Measurements from ENCODE around the gene EPHX1. TPM values are rescaled to one million over a fixed set of nuclear protein-coding genes. Genes with fewer than 3 reads are reported as not detected.

The EPHX1 gene
- total RNA-seq, 2 experiments from 2014 or later, result 1.5 to 2.0 TPM

- ChIA-PET CTCF (interaction anchor here (0.7 to 2.3 kb wide), 4 partner anchors 9 to 132 kb away, joined by 3 to 9 read pairs (median 3); partner anchors contain the start of gene TMEM63A), POLR2A (no interaction called here)
- H3K27me3 Mint-ChIP-seq (ENCODE audit: low read depth), result no peaks in the 10 kb centered on the region
- H3K4me3 Mint-ChIP-seq, result no peak overlapping the region
- DNase-seq (no peak), ATAC-seq (no peak)
- H3K4me1 Mint-ChIP-seq (ENCODE audit: low read depth), result peaks cover 33% of the 10 kb centered on the region
- H3K36me3 Mint-ChIP-seq (ENCODE audit: low read depth), result peaks cover 80% of the 10 kb centered on the region
- no peak overlapping the region for H3K27ac Mint-ChIP-seq
- H3K9me3 Mint-ChIP-seq (ENCODE audit: insufficient read depth), result no peaks in the 10 kb centered on the region
Observed at GRCh38 chr1:225855503-225856300, 45.8 kb downstream of the EPHX1 start.

DNA sequence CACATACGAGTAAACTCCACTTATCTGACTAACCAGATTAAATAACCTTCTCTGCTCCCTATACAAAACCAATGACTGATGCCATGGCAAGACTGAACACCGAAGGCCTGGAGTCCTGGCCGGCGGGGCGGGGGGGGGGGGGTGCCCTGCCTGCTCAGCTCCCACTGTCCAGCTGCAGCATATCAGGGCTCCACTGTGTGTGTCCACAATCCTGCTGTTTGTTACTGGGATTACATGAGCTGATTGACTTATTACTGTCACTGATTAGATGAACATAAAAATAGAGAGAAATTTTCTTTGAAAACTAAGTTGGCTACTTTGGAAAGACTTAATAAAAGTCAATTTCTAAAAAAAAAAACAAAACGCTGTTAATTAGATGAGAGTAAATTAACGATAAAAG, 47.3 kb downstream of the EPHX1 start:
- ChIA-PET CTCF (interaction anchor here (0.9 to 1.7 kb wide), 5 partner anchors 11 to 106 kb away, joined by 3 to 5 read pairs (median 3); partner anchors contain the start of gene SRP9), POLR2A (no interaction called here)
- Mint-ChIP-seq H3K27me3 (ENCODE audit: low read depth) (no peaks in the 10 kb centered on the region), H3K4me3 (no peak overlapping the region), H3K4me1 (ENCODE audit: low read depth) (peaks cover 22% of the 10 kb centered on the region), H3K36me3 (ENCODE audit: low read depth) (peaks cover 81% of the 10 kb centered on the region), H3K27ac (no peak overlapping the region), H3K9me3 (ENCODE audit: insufficient read depth) (no peaks in the 10 kb centered on the region)
- no peak for ATAC-seq
- DNase-seq, result no peak

GRCh38 chr1:225859151-225859550, 49.2 kb downstream of the EPHX1 start:
- Mint-ChIP-seq H3K36me3 (ENCODE audit: low read depth) (peaks cover 74% of the 10 kb centered on the region), H3K27ac (no peak overlapping the region), H3K4me1 (ENCODE audit: low read depth) (peaks cover 16% of the 10 kb centered on the region), H3K4me3 (no peak overlapping the region), H3K9me3 (ENCODE audit: insufficient read depth) (no peaks in the 10 kb centered on the region), H3K27me3 (ENCODE audit: low read depth) (no peaks in the 10 kb centered on the region)
- DNase-seq, result no peak
- CTCF ChIA-PET, result interaction anchor here (1.5 kb wide), 1 partner anchor 12 kb away, joined by 3 read pairs; no protein-coding TSS in a partner anchor
- POLR2A ChIA-PET, result interaction anchor here (1.1 kb wide), 1 partner anchor 11 kb away, joined by 3 read pairs; no protein-coding TSS in a partner anchor
- ATAC-seq, result no peak

- Mint-ChIP-seq H3K4me1 (ENCODE audit: low read depth) (peaks cover 24% of the 10 kb centered on the region), H3K27me3 (ENCODE audit: low read depth) (no peaks in the 10 kb centered on the region), H3K4me3 (no peak overlapping the region), H3K27ac (no peak overlapping the region), H3K36me3 (ENCODE audit: low read depth) (peaks cover 74% of the 10 kb centered on the region), H3K9me3 (ENCODE audit: insufficient read depth) (no peaks in the 10 kb centered on the region)
- DNase-seq, result no peak
- POLR2A ChIA-PET, result interaction anchor here (1.1 kb wide), 1 partner anchor 12 kb away, joined by 3 read pairs; no protein-coding TSS in a partner anchor
- no peak for ATAC-seq
- CTCF ChIA-PET, result no interaction called here
Observed at GRCh38 chr1:225860107-225860506, 50.2 kb downstream of the EPHX1 start.

DNA sequence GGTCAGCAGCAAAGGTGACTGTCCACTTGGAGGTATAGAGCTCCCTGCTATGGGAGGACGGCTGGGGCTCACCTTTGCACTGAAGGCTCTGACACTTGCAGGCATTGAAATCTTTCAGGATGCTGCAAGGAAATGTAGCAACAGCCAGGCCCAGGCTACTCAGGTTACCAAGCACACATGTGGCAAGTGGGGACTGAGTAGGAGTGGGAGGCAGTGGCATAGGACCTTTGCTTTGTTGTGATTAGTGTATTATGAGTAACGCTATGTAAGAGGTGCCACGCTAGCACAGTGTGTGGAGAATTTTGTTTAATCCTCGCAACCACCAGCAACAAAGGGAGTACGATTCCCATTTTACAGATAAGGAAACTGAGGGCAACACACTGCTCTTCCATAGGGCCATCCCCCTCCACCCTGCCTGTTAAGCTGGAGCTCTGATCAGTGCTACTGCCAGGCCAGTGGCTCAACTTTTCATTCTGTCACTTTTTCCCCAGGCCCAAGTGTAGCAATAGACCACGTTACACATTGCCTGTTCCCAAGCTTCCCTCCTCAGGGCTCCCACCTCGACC, 51.0 kb downstream of the EPHX1 start:
- POLR2A ChIA-PET, result interaction anchor here (0.6 kb wide), 2 partner anchors 11 to 22 kb away, joined by 3 read pairs; no protein-coding TSS in a partner anchor
- CTCF ChIA-PET, result no interaction called here
- H3K27me3 Mint-ChIP-seq (ENCODE audit: low read depth), result no peaks in the 10 kb centered on the region
- no peak overlapping the region for H3K27ac Mint-ChIP-seq
- peaks cover 75% of the 10 kb centered on the region for H3K36me3 Mint-ChIP-seq (ENCODE audit: low read depth)
- DNase-seq (no peak), ATAC-seq (no peak)
- peaks cover 27% of the 10 kb centered on the region for H3K4me1 Mint-ChIP-seq (ENCODE audit: low read depth)
- H3K4me3 Mint-ChIP-seq, result no peak overlapping the region
- H3K9me3 Mint-ChIP-seq (ENCODE audit: insufficient read depth), result no peaks in the 10 kb centered on the region

DNA sequence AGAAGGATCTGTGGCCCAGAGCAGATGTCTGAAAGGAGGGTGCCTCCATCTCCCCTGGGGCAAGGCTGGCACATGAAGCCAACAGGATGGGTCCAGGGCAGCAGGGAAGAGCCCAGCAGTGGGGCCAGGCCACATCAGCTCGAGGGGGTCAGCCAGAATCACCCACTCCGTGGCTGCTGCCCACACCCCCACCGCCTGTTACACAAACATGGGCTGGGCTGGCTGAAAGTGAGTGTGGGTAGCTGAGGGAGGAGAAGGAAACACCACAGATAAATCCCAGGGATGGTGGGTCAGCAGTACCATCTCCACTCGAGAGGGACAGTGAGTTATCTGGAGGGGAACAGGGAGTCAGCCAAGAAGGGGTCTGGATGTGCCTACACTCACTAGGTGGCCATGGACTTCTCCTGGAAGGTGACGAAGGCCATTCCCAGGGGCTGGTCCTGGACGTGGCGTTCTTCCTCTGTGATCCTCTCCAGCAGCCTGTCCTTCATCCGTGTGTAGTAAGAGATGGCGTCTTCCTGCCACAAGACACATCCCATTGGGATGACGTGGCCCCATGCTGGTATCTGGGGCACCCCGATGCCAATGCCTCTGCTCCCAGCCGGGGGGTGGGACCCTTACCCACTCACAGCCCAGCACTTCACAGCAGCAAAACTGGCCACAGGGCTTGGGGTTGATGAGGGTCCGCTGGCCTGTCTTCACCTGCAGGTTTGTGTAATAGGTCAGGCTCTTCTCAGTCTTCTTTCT, 52.1 kb downstream of the EPHX1 start:
- peaks cover 29% of the 10 kb centered on the region for H3K4me1 Mint-ChIP-seq (ENCODE audit: low read depth)
- peaks cover 79% of the 10 kb centered on the region for H3K36me3 Mint-ChIP-seq (ENCODE audit: low read depth)
- DNase-seq (no peak), ATAC-seq (no peak)
- no peak overlapping the region for H3K4me3 Mint-ChIP-seq
- no peak overlapping the region for H3K27ac Mint-ChIP-seq
- H3K9me3 Mint-ChIP-seq (ENCODE audit: insufficient read depth), result no peaks in the 10 kb centered on the region
- CTCF ChIA-PET, result no interaction called here
- no peaks in the 10 kb centered on the region for H3K27me3 Mint-ChIP-seq (ENCODE audit: low read depth)
- POLR2A ChIA-PET, result interaction anchor here (0.6 kb wide), 1 partner anchor 21 kb away, joined by 3 read pairs; no protein-coding TSS in a partner anchor

GRCh38 chr1:225862581-225862950, 52.6 kb downstream of the EPHX1 start:
- no peaks in the 10 kb centered on the region for H3K9me3 Mint-ChIP-seq (ENCODE audit: insufficient read depth)
- ChIA-PET POLR2A (no interaction called here), CTCF (no interaction called here)
- ATAC-seq (no peak), DNase-seq (no peak)
- H3K4me3 Mint-ChIP-seq, result no peak overlapping the region
- H3K27ac Mint-ChIP-seq, result no peak overlapping the region
- H3K27me3 Mint-ChIP-seq (ENCODE audit: low read depth), result no peaks in the 10 kb centered on the region
- peaks cover 82% of the 10 kb centered on the region for H3K36me3 Mint-ChIP-seq (ENCODE audit: low read depth)
- H3K4me1 Mint-ChIP-seq (ENCODE audit: low read depth), result peaks cover 35% of the 10 kb centered on the region

GRCh38 chr1:225863167-225863566, 53.2 kb downstream of the EPHX1 start:
- ATAC-seq (no peak), DNase-seq (no peak)
- POLR2A ChIA-PET, result no interaction called here
- H3K27ac Mint-ChIP-seq, result no peak overlapping the region
- CTCF ChIA-PET, result no interaction called here
- H3K36me3 Mint-ChIP-seq (ENCODE audit: low read depth), result peaks cover 83% of the 10 kb centered on the region
- no peak overlapping the region for H3K4me3 Mint-ChIP-seq
- peaks cover 41% of the 10 kb centered on the region for H3K4me1 Mint-ChIP-seq (ENCODE audit: low read depth)
- H3K27me3 Mint-ChIP-seq (ENCODE audit: low read depth), result no peaks in the 10 kb centered on the region
- no peaks in the 10 kb centered on the region for H3K9me3 Mint-ChIP-seq (ENCODE audit: insufficient read depth)

DNA sequence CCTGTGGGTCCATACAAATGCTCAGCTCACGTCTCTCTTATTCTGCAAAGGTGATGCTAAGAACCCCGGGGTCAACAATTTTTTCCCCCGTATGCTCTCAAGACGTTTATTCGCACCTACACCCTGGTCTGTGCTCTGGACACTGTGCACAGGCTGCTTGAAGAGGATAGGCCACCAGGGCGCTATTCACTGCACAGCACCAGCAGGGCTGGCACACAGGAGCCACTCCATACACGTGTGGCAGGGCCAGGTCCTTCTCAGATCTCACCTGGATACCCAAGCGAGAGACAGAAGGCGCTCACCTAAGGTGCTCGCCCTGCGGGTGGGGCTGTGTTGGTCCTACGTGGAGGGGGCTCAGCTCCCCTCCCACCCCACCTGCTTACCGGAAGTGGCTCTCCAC, 55.6 kb downstream of the EPHX1 start:
- ATAC-seq (peak; percentile 20), DNase-seq (no peak)
- ChIA-PET POLR2A (interaction anchor here (0.5 to 1.4 kb wide), 3 partner anchors 15 to 321 kb away, joined by 3 to 5 read pairs (median 4); no protein-coding TSS in a partner anchor), CTCF (interaction anchor here (2.2 to 2.4 kb wide), 2 partner anchors 16 to 17 kb away, joined by 7 to 9 read pairs; partner anchors contain the start of gene TMEM63A)
- H3K36me3 Mint-ChIP-seq (ENCODE audit: low read depth), result peaks cover 78% of the 10 kb centered on the region
- peaks cover 43% of the 10 kb centered on the region for H3K4me1 Mint-ChIP-seq (ENCODE audit: low read depth)
- no peaks in the 10 kb centered on the region for H3K9me3 Mint-ChIP-seq (ENCODE audit: insufficient read depth)
- H3K4me3 Mint-ChIP-seq, result peak overlapping the region; percentile 12
- peak overlapping the region; percentile 76 for H3K27ac Mint-ChIP-seq
- no peaks in the 10 kb centered on the region for H3K27me3 Mint-ChIP-seq (ENCODE audit: low read depth)

- CTCF ChIA-PET, result interaction anchor here (1.0 to 2.4 kb wide), 3 partner anchors 15 to 44 kb away, joined by 4 to 9 read pairs (median 7); partner anchors contain the start of gene TMEM63A
- peak overlapping the region; percentile 76 for H3K27ac Mint-ChIP-seq
- H3K27me3 Mint-ChIP-seq (ENCODE audit: low read depth), result no peaks in the 10 kb centered on the region
- no peaks in the 10 kb centered on the region for H3K9me3 Mint-ChIP-seq (ENCODE audit: insufficient read depth)
- DNase-seq, result peak; percentile 78
- peaks cover 45% of the 10 kb centered on the region for H3K4me1 Mint-ChIP-seq (ENCODE audit: low read depth)
- H3K4me3 Mint-ChIP-seq, result peak overlapping the region; percentile 38
- POLR2A ChIA-PET, result interaction anchor here (1.2 to 1.5 kb wide), 4 partner anchors 14 to 89 kb away, joined by 3 to 5 read pairs (median 4); partner anchors contain the start of genes SRP9 and TMEM63A
- peak; percentile 93 for ATAC-seq
- H3K36me3 Mint-ChIP-seq (ENCODE audit: low read depth), result peaks cover 78% of the 10 kb centered on the region
Observed at GRCh38 chr1:225866061-225866837, 56.3 kb downstream of the EPHX1 start.

- H3K27me3 Mint-ChIP-seq (ENCODE audit: low read depth), result no peaks in the 10 kb centered on the region
- no peak for DNase-seq
- ChIA-PET CTCF (interaction anchor here (1.0 to 2.4 kb wide), 3 partner anchors 14 to 43 kb away, joined by 4 to 9 read pairs (median 7); partner anchors contain the start of gene TMEM63A), POLR2A (interaction anchor here (0.6 to 1.5 kb wide), 3 partner anchors 15 to 90 kb away, joined by 3 to 4 read pairs (median 3); partner anchors contain the start of genes SRP9 and TMEM63A)
- peaks cover 52% of the 10 kb centered on the region for H3K4me1 Mint-ChIP-seq (ENCODE audit: low read depth)
- peak overlapping the region; percentile 38 for H3K4me3 Mint-ChIP-seq
- H3K36me3 Mint-ChIP-seq (ENCODE audit: low read depth), result peaks cover 78% of the 10 kb centered on the region
- H3K27ac Mint-ChIP-seq, result peak overlapping the region; percentile 76
- no peaks in the 10 kb centered on the region for H3K9me3 Mint-ChIP-seq (ENCODE audit: insufficient read depth)
- ATAC-seq, result no peak
Observed at GRCh38 chr1:225866981-225867380, 57.1 kb downstream of the EPHX1 start.

Data from activated CD8-positive, alpha-beta T cell treated with anti-CD3 and anti-CD28 coated beads, Interleukin-2, amount 10 ng/mL, durations not matched to agents 7 days and 5 days (primary cell).